HFF-Myc (cell line): ENCODE results near the gene PIGQ.

ENCODE experiments used
- DNase-seq: peaks from one replicate; pipeline ENCODE4 v3.0.0-alpha.2; 2011; ENCODE audit warnings: low read depth; ENCODE audit errors: extremely low read depth
- H3K4me3 ChIP-seq: replicated peaks from 2 replicates; pipeline ENCODE4 v1.5.1; 2011; ENCODE audit warnings: low read depth, mild to moderate bottlenecking, control low read depth, low read length
- TF ChIP-seq, protein P1 (sequence below): IDR thresholded peaks from 2 replicates; pipeline ENCODE4 v1.5.1; 2012; ENCODE audit warnings: mild to moderate bottlenecking, low read depth, low read length, control low read depth; ENCODE audit errors: missing control alignments

The PIGQ gene

DNA sequence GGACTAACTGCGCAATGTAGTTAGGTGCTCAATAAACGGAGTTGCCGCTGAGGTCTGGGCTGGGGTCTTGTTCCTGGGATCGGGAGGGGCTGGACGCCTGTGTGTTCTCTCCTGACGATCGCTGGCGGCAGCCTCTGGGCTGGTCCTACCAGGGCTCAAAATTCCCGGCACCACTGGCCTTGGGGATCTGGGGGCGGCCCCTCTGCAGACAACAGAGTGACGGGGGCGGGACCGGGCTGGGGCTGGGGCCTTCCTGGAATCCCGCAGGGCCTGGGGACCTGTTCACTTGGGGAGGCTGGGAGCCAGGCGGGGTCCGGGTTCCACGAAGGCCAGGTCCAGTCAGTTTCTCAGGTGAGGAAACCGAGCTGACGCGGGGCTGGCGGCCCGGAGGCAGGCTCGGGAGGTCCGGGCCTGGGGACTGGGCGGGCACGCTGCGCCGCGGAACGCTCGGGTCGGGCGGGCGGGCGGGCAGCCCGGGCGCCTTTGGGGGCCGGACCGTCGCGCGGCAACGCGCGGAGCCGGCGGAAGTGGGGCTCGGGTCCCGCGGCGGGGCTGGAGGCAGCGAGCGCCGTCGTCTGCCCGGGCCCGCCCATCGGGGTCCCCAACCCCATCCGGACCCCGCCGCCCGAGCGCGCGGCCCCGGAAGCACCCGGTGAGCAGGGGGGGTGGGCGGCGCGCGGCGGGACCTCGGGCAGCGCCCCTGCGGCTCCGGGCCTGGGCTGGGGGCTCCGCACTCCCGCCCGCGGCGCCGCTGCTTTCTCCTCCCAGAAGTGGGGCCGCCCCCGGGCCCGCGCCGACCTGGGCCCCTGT lies at the start of gene PIGQ:
Gene PIGQ, plus strand, starts transcription at position 524 of the 810 bp plus-strand sequence. CDS start 4,107 bp downstream, outside the sequence.
- H3K4me3 ChIP-seq, result peak within 1 kb of the TSS; percentile 83
- TF ChIP-seq, protein P1, sequence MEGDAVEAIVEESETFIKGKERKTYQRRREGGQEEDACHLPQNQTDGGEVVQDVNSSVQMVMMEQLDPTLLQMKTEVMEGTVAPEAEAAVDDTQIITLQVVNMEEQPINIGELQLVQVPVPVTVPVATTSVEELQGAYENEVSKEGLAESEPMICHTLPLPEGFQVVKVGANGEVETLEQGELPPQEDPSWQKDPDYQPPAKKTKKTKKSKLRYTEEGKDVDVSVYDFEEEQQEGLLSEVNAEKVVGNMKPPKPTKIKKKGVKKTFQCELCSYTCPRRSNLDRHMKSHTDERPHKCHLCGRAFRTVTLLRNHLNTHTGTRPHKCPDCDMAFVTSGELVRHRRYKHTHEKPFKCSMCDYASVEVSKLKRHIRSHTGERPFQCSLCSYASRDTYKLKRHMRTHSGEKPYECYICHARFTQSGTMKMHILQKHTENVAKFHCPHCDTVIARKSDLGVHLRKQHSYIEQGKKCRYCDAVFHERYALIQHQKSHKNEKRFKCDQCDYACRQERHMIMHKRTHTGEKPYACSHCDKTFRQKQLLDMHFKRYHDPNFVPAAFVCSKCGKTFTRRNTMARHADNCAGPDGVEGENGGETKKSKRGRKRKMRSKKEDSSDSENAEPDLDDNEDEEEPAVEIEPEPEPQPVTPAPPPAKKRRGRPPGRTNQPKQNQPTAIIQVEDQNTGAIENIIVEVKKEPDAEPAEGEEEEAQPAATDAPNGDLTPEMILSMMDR, result no peak
- no peak for DNase-seq

GRCh38 chr16:520847-521246 lies 48.9 kb upstream of the PIGQ start:
- no peak for DNase-seq
- TF ChIP-seq, protein P1, result no peak
- no peak overlapping the region for H3K4me3 ChIP-seq

GRCh38 chr16:521381-522210 lies 48.2 kb upstream of the PIGQ start:
- DNase-seq, result no peak
- TF ChIP-seq, protein P1, result peak; percentile 2
- H3K4me3 ChIP-seq, result no peak overlapping the region

DNA sequence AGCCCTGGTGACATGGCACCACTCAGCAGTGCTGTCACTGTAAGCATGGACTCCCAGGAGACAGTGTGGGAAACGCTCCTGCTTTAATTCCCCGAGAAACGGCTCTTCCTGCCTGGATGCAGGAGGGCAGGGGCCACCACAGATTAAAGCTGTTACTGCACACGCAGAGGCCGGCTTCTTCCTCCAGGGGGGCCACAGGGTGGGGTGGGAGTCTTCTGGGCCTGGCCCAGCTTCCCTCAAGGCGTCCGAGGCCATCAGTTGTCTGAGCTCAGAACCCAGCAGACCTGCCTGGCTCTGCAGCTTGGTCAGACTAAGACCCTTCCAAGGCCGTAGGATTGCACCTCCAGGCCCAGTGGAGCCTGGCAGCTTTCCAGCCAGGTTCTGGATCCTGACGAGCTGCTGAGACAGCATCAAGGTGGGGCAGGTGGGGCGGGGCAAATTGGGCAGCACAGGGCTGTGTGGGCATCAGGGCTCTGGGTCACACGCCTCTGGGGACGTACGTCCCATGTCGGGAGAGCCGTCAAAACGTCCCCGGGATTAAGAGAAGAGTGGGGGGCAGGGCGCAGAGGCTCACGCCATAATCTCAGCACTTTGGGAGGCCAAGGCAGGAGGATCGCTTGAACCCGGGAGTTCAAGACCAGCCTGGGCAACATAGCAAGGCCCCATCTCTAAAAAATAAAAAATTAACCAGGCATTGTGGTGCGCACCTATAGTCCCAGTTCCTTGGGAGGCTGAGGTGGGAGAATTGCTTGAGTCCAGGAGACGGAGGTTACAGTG lies 47.3 kb upstream of the PIGQ start:
- no peak overlapping the region for H3K4me3 ChIP-seq
- DNase-seq, result no peak
- TF ChIP-seq, protein P1, result no peak

- TF ChIP-seq, protein P1, result no peak
- H3K4me3 ChIP-seq, result no peak overlapping the region
- no peak for DNase-seq
Measured at GRCh38 chr16:523097-523741, 46.5 kb upstream of the PIGQ start.

DNA sequence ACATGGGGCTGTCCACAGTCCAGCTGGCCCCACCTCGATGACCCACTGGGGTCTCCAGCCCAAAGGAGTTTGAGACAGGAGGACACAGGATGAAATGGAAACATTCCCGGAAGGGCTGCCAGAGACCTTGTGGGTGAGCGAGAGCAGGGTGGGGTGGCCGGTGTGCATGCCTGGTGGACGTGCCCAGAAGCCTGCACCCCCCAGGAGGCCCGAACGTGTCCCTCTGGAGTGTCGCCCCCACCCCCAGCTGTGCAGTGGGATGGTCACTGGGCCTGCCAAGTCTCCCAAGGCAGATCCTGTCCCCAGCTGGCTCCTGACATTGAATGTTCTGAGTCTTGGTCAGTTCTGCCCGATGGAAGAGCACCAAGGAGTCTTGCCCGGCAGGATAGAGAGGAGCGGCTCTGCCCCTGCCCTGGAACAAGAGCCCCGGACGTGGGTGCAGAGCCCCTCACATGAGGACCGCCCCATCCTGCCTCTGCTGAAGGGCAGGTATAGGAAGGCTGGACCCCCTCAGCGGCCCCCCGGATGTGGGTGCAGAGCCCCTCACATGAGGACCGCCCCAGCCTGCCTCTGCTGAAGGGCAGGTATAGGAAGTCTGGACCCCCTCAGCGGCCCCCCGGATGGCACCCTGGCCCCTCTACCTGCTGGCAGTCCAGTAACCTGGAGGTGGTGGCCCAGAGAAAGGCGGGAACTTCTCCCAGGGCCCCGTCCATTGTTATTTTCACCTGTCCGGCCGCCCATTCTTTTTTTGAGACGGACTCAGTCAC lies 45.3 kb upstream of the PIGQ start:
- TF ChIP-seq, protein P1, result no peak
- DNase-seq, result no peak
- no peak overlapping the region for H3K4me3 ChIP-seq
